Trophoblast cell (in vitro differentiated cells and primary cell): ENCODE results near the gene TNFAIP8L3.

Source experiments
- DNase-seq, 2 donors: peaks; one replicate each; pipeline ENCODE4 v3.0.0-alpha.2; 2016
- H2AFZ ChIP-seq: 2 replicates; pipeline ENCODE4 v1.6.1; 2013; ENCODE audit warnings: low read length, moderate library complexity, mild to moderate bottlenecking; ENCODE audit not compliant: insufficient read depth, poor library complexity
- H2AK5ac ChIP-seq: 2 replicates; pipeline ENCODE4 v1.6.1; 2013; ENCODE audit warnings: mild to moderate bottlenecking, low read length
- H2BK120ac ChIP-seq: 2 replicates; pipeline ENCODE4 v1.6.1; 2013; ENCODE audit warnings: low read length, mild to moderate bottlenecking, moderate library complexity; ENCODE audit not compliant: insufficient read depth, poor library complexity
- H2BK12ac ChIP-seq: 2 replicates; pipeline ENCODE4 v1.6.1; 2013; ENCODE audit warnings: mild to moderate bottlenecking, low read length, moderate library complexity
- H2BK5ac ChIP-seq: 2 replicates; pipeline ENCODE4 v1.6.1; 2013; ENCODE audit warnings: low read length, low read depth, moderate library complexity, mild to moderate bottlenecking; ENCODE audit not compliant: poor library complexity
- H3K14ac ChIP-seq: 2 replicates; pipeline ENCODE4 v1.6.1; 2013; ENCODE audit warnings: mild to moderate bottlenecking, low read length
- H3K18ac ChIP-seq: 2 replicates; pipeline ENCODE4 v1.6.1; 2013; ENCODE audit warnings: mild to moderate bottlenecking, low read length
- H3K23ac ChIP-seq: 2 replicates; pipeline ENCODE4 v1.6.1; 2013; ENCODE audit warnings: low read length
- H3K27ac ChIP-seq: 2 replicates; pipeline ENCODE4 v1.5.1; 2013; ENCODE audit warnings: low read depth, mild to moderate bottlenecking, inconsistent platforms, low read length, moderate library complexity
- H3K27me3 ChIP-seq: 2 replicates; pipeline ENCODE4 v1.6.1; 2013; ENCODE audit warnings: inconsistent platforms, mild to moderate bottlenecking, low read length, moderate library complexity; ENCODE audit not compliant: insufficient read depth
- H3K36me3 ChIP-seq, 2 experiments: 1 replicate in 1 of 2; 2 replicates in 1 of 2; pipeline ENCODE4 v1.6.1; 2013; ENCODE audit warnings: low read length in 2 of 2, mild to moderate bottlenecking in 2 of 2, moderate library complexity in 1 of 2; ENCODE audit not compliant: insufficient read depth in 2 of 2, control insufficient read depth in 1 of 2
- H3K4ac ChIP-seq: 2 replicates; pipeline ENCODE4 v1.6.1; 2013; ENCODE audit warnings: low read depth, mild to moderate bottlenecking, low read length, moderate library complexity
- H3K4me1 ChIP-seq, 2 experiments: 1 replicate in 1 of 2; 2 replicates in 1 of 2; pipeline ENCODE4 v1.6.1; 2013; ENCODE audit warnings: low read length in 2 of 2, mild to moderate bottlenecking in 2 of 2, moderate library complexity in 1 of 2; ENCODE audit not compliant: insufficient read depth in 2 of 2, control insufficient read depth in 1 of 2
- H3K4me2 ChIP-seq: 2 replicates; pipeline ENCODE4 v1.6.1; 2013; ENCODE audit warnings: inconsistent platforms, mild to moderate bottlenecking, low read length, moderate library complexity
- H3K4me3 ChIP-seq: 2 replicates; pipeline ENCODE4 v1.5.1; 2013; ENCODE audit warnings: mild to moderate bottlenecking, low read depth, low read length, inconsistent platforms
- H3K79me1 ChIP-seq: one replicate; pipeline ENCODE4 v1.6.1; 2013; ENCODE audit warnings: low read length
- H3K79me2 ChIP-seq: 2 replicates; pipeline ENCODE4 v1.6.1; 2013; ENCODE audit warnings: low read length, mild to moderate bottlenecking; ENCODE audit not compliant: control insufficient read depth, insufficient read depth, poor library complexity
- H3K9ac ChIP-seq: 2 replicates; pipeline ENCODE4 v1.6.1; 2013; ENCODE audit warnings: mild to moderate bottlenecking, low read length
- H3K9me3 ChIP-seq: 2 replicates; pipeline ENCODE4 v1.6.1; 2013; ENCODE audit warnings: low read depth, mild to moderate bottlenecking, control low read depth, inconsistent platforms, low read length; ENCODE audit not compliant: insufficient read depth
- H4K12ac ChIP-seq: 2 replicates; pipeline ENCODE4 v1.6.1; 2013; ENCODE audit warnings: low read depth, mild to moderate bottlenecking, low read length, moderate library complexity
- H4K8ac ChIP-seq: 2 replicates; pipeline ENCODE4 v1.6.1; 2013; ENCODE audit warnings: low read depth, mild to moderate bottlenecking, low read length, moderate library complexity
- H4K91ac ChIP-seq: one replicate; pipeline ENCODE4 v1.6.1; 2013; ENCODE audit warnings: low read depth, mild to moderate bottlenecking, low read length, moderate library complexity
- WGBS: extraction: QIAGEN DNeasy Blood & Tissue Kit; methylation state at CpG from one replicate; pipeline ENCODE4 v1.1.7; 2013; ENCODE audit warnings: missing lambda C conversion rate; ENCODE audit not compliant: insufficient read length, insufficient coverage; ENCODE audit errors: extremely low coverage; 5-methylcytosine and 5-hydroxymethylcytosine counted together

Gene TNFAIP8L3

GRCh38 chr15:51133140-51133765, 38.5 kb upstream of the TNFAIP8L3 start:
- DNase-seq: no peak
- H3K4me2 ChIP-seq: no peak overlapping the region
- no peak overlapping the region for H2AK5ac ChIP-seq
- no peak overlapping the region for H3K14ac ChIP-seq
- H2BK5ac ChIP-seq: no peak overlapping the region
- no peak overlapping the region for H3K4me3 ChIP-seq
- H3K9ac ChIP-seq: no peak overlapping the region
- no peak overlapping the region for H2AFZ ChIP-seq
- no peak overlapping the region for H3K4ac ChIP-seq
- no peaks in the 10 kb centered on the region for H3K79me1 ChIP-seq
- H2BK12ac ChIP-seq: no peak overlapping the region
- no peaks in the 10 kb centered on the region for H3K36me3 ChIP-seq
- no CpG with 5 or more reads among the region's 7 CpGs for WGBS
- H2BK120ac ChIP-seq: no peak overlapping the region
- H4K91ac ChIP-seq: no peak overlapping the region
- H3K9me3 ChIP-seq: no peaks in the 10 kb centered on the region
- no peaks in the 10 kb centered on the region for H3K27me3 ChIP-seq
- no peak overlapping the region for H4K8ac ChIP-seq
- H3K18ac ChIP-seq: no peak overlapping the region
- no peak overlapping the region for H4K12ac ChIP-seq
- no peaks in the 10 kb centered on the region for H3K4me1 ChIP-seq
- H3K23ac ChIP-seq: no peak overlapping the region
- H3K27ac ChIP-seq: no peak overlapping the region
- H3K79me2 ChIP-seq: no peaks in the 10 kb centered on the region

DNA sequence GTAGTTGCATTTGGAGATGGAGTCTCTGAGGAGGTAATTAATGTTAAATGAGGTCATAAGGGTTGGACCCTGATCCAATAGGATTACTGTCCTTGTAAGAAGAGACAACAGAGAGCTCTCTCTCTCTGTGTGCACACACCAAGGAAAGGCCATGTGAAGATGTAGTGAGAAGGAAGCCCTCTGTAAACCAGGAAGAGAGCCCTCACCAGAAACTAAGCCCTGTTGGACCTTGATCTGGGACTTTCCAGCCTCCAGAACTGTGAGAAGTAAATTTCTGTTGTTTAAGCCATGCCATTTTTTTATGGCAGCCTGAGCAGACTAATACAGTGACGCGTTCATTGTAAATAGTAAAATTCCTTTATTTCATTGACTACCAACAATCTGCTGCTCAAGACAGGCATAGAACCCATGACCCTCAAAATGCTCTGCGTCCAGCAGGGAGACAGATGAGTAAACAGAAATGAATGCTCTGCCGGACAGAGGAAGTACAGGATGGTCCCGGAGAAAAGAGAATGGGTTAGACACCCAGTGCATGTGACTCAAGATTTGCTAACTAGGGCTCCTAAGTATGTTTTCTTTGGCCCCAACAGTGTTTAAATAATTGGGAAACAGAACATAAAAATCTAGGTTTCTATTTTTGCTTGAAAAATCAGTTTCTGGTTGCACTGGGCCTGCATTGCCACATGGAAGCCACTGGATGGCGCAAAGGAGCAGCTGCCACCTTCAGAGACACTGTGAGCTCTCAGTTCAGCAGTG, 37.9 kb upstream of the TNFAIP8L3 start:
- H2BK120ac ChIP-seq: no peak overlapping the region
- no peaks in the 10 kb centered on the region for H3K36me3 ChIP-seq
- no peak overlapping the region for H4K91ac ChIP-seq
- no peak overlapping the region for H3K14ac ChIP-seq
- no peaks in the 10 kb centered on the region for H3K79me2 ChIP-seq
- no peak overlapping the region for H3K9ac ChIP-seq
- WGBS: no CpG with 5 or more reads among the region's 6 CpGs
- no peak overlapping the region for H3K18ac ChIP-seq
- no peaks in the 10 kb centered on the region for H3K9me3 ChIP-seq
- H3K4me2 ChIP-seq: no peak overlapping the region
- H4K12ac ChIP-seq: no peak overlapping the region
- H3K4ac ChIP-seq: no peak overlapping the region
- H3K27ac ChIP-seq: no peak overlapping the region
- no peaks in the 10 kb centered on the region for H3K79me1 ChIP-seq
- no peak overlapping the region for H2BK5ac ChIP-seq
- H3K4me1 ChIP-seq: no peaks in the 10 kb centered on the region
- no peak overlapping the region for H3K23ac ChIP-seq
- no peak overlapping the region for H3K4me3 ChIP-seq
- peak in 1 of 2 donors; percentile 51 for DNase-seq
- H2AFZ ChIP-seq: no peak overlapping the region
- no peak overlapping the region for H2AK5ac ChIP-seq
- H4K8ac ChIP-seq: no peak overlapping the region
- no peak overlapping the region for H2BK12ac ChIP-seq
- no peaks in the 10 kb centered on the region for H3K27me3 ChIP-seq

DNA sequence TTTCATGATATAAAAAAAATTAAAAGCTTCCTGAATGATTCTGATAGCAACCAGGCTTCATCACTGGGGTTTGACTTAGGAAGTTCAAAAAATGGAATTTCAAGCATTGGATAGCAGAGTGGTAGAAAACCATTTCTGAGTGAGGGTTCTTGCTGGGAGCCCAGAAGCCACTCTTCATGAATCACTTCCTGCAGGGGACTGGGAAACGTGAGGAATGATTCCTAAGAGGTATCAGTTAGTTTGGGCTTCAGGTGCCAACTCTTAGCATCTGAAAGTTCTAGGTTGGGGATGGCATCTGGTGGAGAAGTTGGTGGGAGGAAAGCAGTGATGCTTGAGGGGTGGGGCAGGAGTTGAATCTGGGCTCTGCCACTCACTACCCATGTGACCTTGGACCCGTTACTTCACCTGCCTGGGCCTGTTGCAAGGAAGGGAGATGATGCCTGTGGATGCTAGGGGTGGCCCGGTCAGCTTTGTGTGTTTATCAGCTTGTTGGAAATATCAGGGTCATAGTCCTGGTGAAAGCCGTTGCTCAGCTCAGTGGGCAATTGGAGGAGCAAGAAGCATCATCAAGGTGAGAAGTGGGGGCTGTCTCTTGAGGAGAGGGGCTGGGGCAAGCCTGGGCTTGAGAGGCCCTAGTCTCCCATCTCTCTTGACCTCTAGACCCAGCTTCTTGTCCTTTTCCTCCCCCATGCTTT, 37.0 kb upstream of the TNFAIP8L3 start:
- Histone ChIP-seq H2BK12ac (no peak overlapping the region), H2BK5ac (no peak overlapping the region), H4K8ac (no peak overlapping the region), H3K79me2 (no peaks in the 10 kb centered on the region), H2AFZ (no peak overlapping the region), H3K27me3 (no peaks in the 10 kb centered on the region), H3K4ac (no peak overlapping the region), H4K12ac (no peak overlapping the region), H3K27ac (no peak overlapping the region), H3K79me1 (no peaks in the 10 kb centered on the region), H3K9me3 (no peaks in the 10 kb centered on the region), H4K91ac (no peak overlapping the region), H3K18ac (no peak overlapping the region), H2BK120ac (no peak overlapping the region), H3K4me2 (no peak overlapping the region), H2AK5ac (no peak overlapping the region), H3K9ac (no peak overlapping the region), H3K4me1 (no peaks in the 10 kb centered on the region), H3K36me3 (no peaks in the 10 kb centered on the region), H3K23ac (no peak overlapping the region), H3K4me3 (no peak overlapping the region), H3K14ac (no peak overlapping the region)
- DNase-seq: no peak
- WGBS: no CpG with 5 or more reads among the region's 4 CpGs

- no peaks in the 10 kb centered on the region for H3K9me3 ChIP-seq
- no peak overlapping the region for H3K4me2 ChIP-seq
- no peaks in the 10 kb centered on the region for H3K4me1 ChIP-seq
- H3K4ac ChIP-seq: no peak overlapping the region
- no peak overlapping the region for H2AFZ ChIP-seq
- no peak overlapping the region for H3K9ac ChIP-seq
- H2BK120ac ChIP-seq: no peak overlapping the region
- no peak overlapping the region for H4K91ac ChIP-seq
- H3K4me3 ChIP-seq: no peak overlapping the region
- no peak overlapping the region for H4K8ac ChIP-seq
- H3K27me3 ChIP-seq: no peaks in the 10 kb centered on the region
- no peaks in the 10 kb centered on the region for H3K36me3 ChIP-seq
- H2AK5ac ChIP-seq: no peak overlapping the region
- no peak for DNase-seq
- H2BK12ac ChIP-seq: no peak overlapping the region
- no peak overlapping the region for H4K12ac ChIP-seq
- H3K79me1 ChIP-seq: no peaks in the 10 kb centered on the region
- no peak overlapping the region for H3K23ac ChIP-seq
- H3K18ac ChIP-seq: no peak overlapping the region
- no peak overlapping the region for H3K14ac ChIP-seq
- WGBS: no CpG with 5 or more reads among the region's 1 CpG
- H3K79me2 ChIP-seq: no peaks in the 10 kb centered on the region
- H3K27ac ChIP-seq: no peak overlapping the region
- no peak overlapping the region for H2BK5ac ChIP-seq
Measured at GRCh38 chr15:51130344-51130743, 35.6 kb upstream of the TNFAIP8L3 start.
